HepG2 (cell line): ENCODE measurements around the gene FUOM. TPM values are rescaled to one million over a fixed set of nuclear protein-coding genes. Genes with fewer than 3 reads are reported as not detected.

ENCODE experiments used
- ATAC-seq: fragments of 200-7000 bp; cut with Tn5 transposase; 3 replicates; pipeline ENCODE4 v1.9.1; 2020; ENCODE audit warnings: mild to moderate bottlenecking, moderate library complexity
- Bru-seq: library from RNA; stranded (reverse); fragments of 400-500 nt; gene quantifications from one replicate; lab custom pipeline; 2021; lab: Mats Ljungman, UMichigan
- BruChase-seq, 2 experiments: library from RNA; stranded (reverse); fragments of 400-500 nt; gene quantifications; one replicate each; lab custom pipeline; 2021; lab: Mats Ljungman, UMichigan
- BruUV-seq: library from RNA; stranded (reverse); fragments of 400-500 nt; replicated peaks from 2 replicates; lab custom pipeline; 2021; lab: Mats Ljungman, UMichigan
- CTCF ChIA-PET: fragments of 300-600 bp; formaldehyde crosslinking; extraction: SDS; loops from one replicate; lab custom pipeline; 2021; ENCODE audit warnings: low total read pairs, inconsistent platforms, low intra/inter-chr PET ratio; lab: Yijun Ruan, JAX
- POLR2A ChIA-PET: fragments of 350-600 bp; sonication (Branson Sonifier 250); formaldehyde crosslinking; loops from one replicate; lab custom pipeline; 2020; ENCODE audit warnings: antibody characterized with exemption, inconsistent platforms; lab: Yijun Ruan, JAX
- DNase-seq: peaks from one replicate; pipeline ENCODE4 v3.0.0-alpha.2; 2015; ENCODE audit warnings: low spot score
- FAIRE-seq: peaks from 3 replicates; lab custom pipeline; 2011; peaks lifted over from hg19 to GRCh38; lab: Jason Lieb, UNC
- H2AFZ ChIP-seq: one replicate; pipeline ENCODE4 v1.6.1; 2011; ENCODE audit warnings: low read length, inconsistent platforms
- H3K27ac ChIP-seq: fragments of 300-600 bp; 3 replicates; pipeline ENCODE4 v1.8.0; 2011; ENCODE audit warnings: mixed run types, mild to moderate bottlenecking, mixed read lengths, low read length, inconsistent platforms; ENCODE audit not compliant: insufficient read depth; ENCODE audit errors: extremely low read length
- H3K27me3 ChIP-seq, 2 experiments: fragments of 200-600 bp in 1 of 2; 2 replicates in 1 of 2; 3 replicates in 1 of 2; pipeline versions ENCODE4 v1.6.0 to v1.8.0; 2011; ENCODE audit warnings: low read length in 2 of 2, mild to moderate bottlenecking in 2 of 2, moderate library complexity in 2 of 2, inconsistent platforms in 1 of 2; ENCODE audit not compliant: insufficient read depth in 2 of 2, control insufficient read depth in 1 of 2
- H3K36me3 ChIP-seq, 2 experiments: fragments of 200-600 bp in 1 of 2; replicated peaks in 1 of 2; 2 replicates in 1 of 2; 3 replicates in 1 of 2; pipeline versions ENCODE4 v1.5.1 to v1.8.0; 2011; ENCODE audit warnings: low read length in 2 of 2, inconsistent platforms in 1 of 2; ENCODE audit not compliant: insufficient read depth in 2 of 2, control insufficient read depth in 1 of 2
- H3K4me1 ChIP-seq: 2 replicates; pipeline ENCODE4 v1.5.1; 2012; ENCODE audit warnings: low read length, inconsistent platforms; ENCODE audit not compliant: insufficient read depth
- H3K4me2 ChIP-seq: 2 replicates; pipeline ENCODE4 v1.6.0; 2011; ENCODE audit warnings: low read depth, low read length, inconsistent platforms
- H3K4me3 ChIP-seq, 3 experiments: fragments of 200-600 bp in 1 of 3; sonication (generic), shearing (Covaris generic) in 1 of 3; replicated peaks in 1 of 3; 2 replicates each; pipeline ENCODE4 v1.5.1; 2011 to 2016; ENCODE audit warnings: low read length in 3 of 3, inconsistent platforms in 2 of 3, low read depth in 2 of 3, mild to moderate bottlenecking in 2 of 3, control low read depth in 1 of 3, mixed read lengths in 1 of 3; ENCODE audit not compliant: insufficient read depth in 1 of 3
- H3K79me2 ChIP-seq: one replicate; pipeline ENCODE4 v1.6.1; 2011; ENCODE audit warnings: low read length, inconsistent platforms; ENCODE audit not compliant: insufficient read depth
- H3K9ac ChIP-seq: 2 replicates; pipeline ENCODE4 v1.6.0; 2011; ENCODE audit warnings: mild to moderate bottlenecking, low read depth, low read length, inconsistent platforms; ENCODE audit not compliant: insufficient read depth
- H3K9me3 ChIP-seq: 2 replicates; pipeline ENCODE4 v1.5.1; 2012; ENCODE audit warnings: mild to moderate bottlenecking, low read length
- H4K20me1 ChIP-seq: 2 replicates; pipeline ENCODE4 v1.6.0; 2011; ENCODE audit warnings: inconsistent platforms, mild to moderate bottlenecking, low read length, moderate library complexity; ENCODE audit not compliant: insufficient read depth
- KDM4B ChIP-seq: sonication (generic); formaldehyde crosslinking; IDR thresholded peaks from 2 replicates; pipeline ENCODE4 v1.4.0; 2020; ENCODE audit warnings: missing genetic modification reagents
- TAF15 ChIP-seq: fragments of 200-400 bp; formaldehyde crosslinking; IDR thresholded peaks from one replicate; pipeline ENCODE4 v1.6.1; 2018; ENCODE audit warnings: mild to moderate bottlenecking, low read depth, low read length; ENCODE audit not compliant: poor library complexity, severe bottlenecking
- ZNF264 ChIP-seq: sonication (generic); formaldehyde crosslinking; IDR thresholded peaks from 2 replicates; pipeline ENCODE4 v1.4.0; 2020; ENCODE audit warnings: missing genetic modification reagents
- ZNF674 ChIP-seq: sonication (generic); formaldehyde crosslinking; IDR thresholded peaks from 2 replicates; pipeline ENCODE4 v1.5.0; 2020; ENCODE audit warnings: low read depth, mild to moderate bottlenecking, missing genetic modification reagents
- WGBS: methylation state at CpG from one replicate; pipeline ENCODE4 v1.1.6; 2017; ENCODE audit warnings: low lambda C conversion rate; 5-methylcytosine and 5-hydroxymethylcytosine counted together
- in situ Hi-C: cut with HindIII; loops from 2 replicates; pipeline ENCODE4 v1.10.0; 2017; ENCODE audit warnings: low pct_unique_long_range_greater_than_20kb; ENCODE audit not compliant: extremely low pct_ligation_motif_present
- intact Hi-C: fragments of 100-400 bp; cut with micrococcal nuclease; formaldehyde crosslinking; loops from one replicate; pipeline ENCODE4 v1.10.0; 2022; ENCODE audit not compliant: unreplicated experiment
- long read RNA-seq, 2 experiments: library from RNA in 1 of 2; library from polyadenylated mRNA in 1 of 2; stranded (forward) in 1 of 2; unstranded in 1 of 2; transcript quantifications; one replicate each; pipeline ENCODE4 v2.0.0, GENCODE V29; 2019 to 2022
- polyA minus RNA-seq, 3 experiments: library from RNA; depleted of rRNA, polyadenylated mRNA; stranded (reverse); fragments of >200 nt; gene quantifications; 2 replicates each; pipeline ENCODE4 v1.2.3, GENCODE V29; 2011; ENCODE audit warnings: low replicate concordance in 1 of 3
- polyA plus RNA-seq, 8 experiments: library from polyadenylated mRNA; depleted of rRNA in 3 of 8; stranded (reverse) in 7 of 8; unstranded in 1 of 8; fragments of >200 nt; fragmentation: Illumina TruSeq in 4 of 8; extraction: Trizol in 4 of 8; gene quantifications; 2 replicates each; pipeline versions ENCODE4 v1.2.1 to v1.2.3, GENCODE V29; 2011 to 2016; ENCODE audit warnings: low read depth in 4 of 8, missing spikeins in 1 of 8, mixed read lengths in 1 of 8; ENCODE audit not compliant: insufficient read depth in 1 of 8
- total RNA-seq, 5 experiments: library from RNA; depleted of rRNA; stranded (reverse); fragments of >200 nt; fragmentation: Illumina TruSeq; extraction: Trizol; gene quantifications; 2 replicates each; pipeline ENCODE4 v1.2.3, GENCODE V29; 2016; ENCODE audit warnings: low read depth in 1 of 5
- TF ChIP-seq, protein P1 (sequence below), 2 experiments: sonication (generic) in 1 of 2; formaldehyde crosslinking in 1 of 2; IDR thresholded peaks; 2 replicates each; pipeline versions ENCODE4 v1.6.1 to v1.9.0; 2014 to 2022; ENCODE audit warnings: antibody characterized with exemption in 1 of 2, borderline replicate concordance in 1 of 2, inconsistent platforms in 1 of 2, low read depth in 1 of 2, missing genetic modification reagents in 1 of 2
- TF ChIP-seq, protein P2 (sequence below): IDR thresholded peaks from 2 replicates; pipeline ENCODE4 v1.6.1; 2016; ENCODE audit warnings: low read depth

Gene FUOM, protein sequence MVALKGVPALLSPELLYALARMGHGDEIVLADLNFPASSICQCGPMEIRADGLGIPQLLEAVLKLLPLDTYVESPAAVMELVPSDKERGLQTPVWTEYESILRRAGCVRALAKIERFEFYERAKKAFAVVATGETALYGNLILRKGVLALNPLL
- 60.4 and 64.2 TPM in 2 replicates for total RNA-seq (2016; rRNA removed; fragmentation: Illumina TruSeq; extraction: Trizol)
- 57.8 and 71.7 TPM in 2 replicates for total RNA-seq (2016; cell fraction: cytosol; rRNA removed; fragmentation: Illumina TruSeq; extraction: Trizol; ENCODE audit: low read depth)
- total RNA-seq (2016; cell fraction: insoluble cytoplasmic fraction; rRNA removed; fragmentation: Illumina TruSeq; extraction: Trizol): 67.9 and 76.3 TPM in 2 replicates
- total RNA-seq (2016; cell fraction: membrane; rRNA removed; fragmentation: Illumina TruSeq; extraction: Trizol): 58.7 and 70.4 TPM in 2 replicates
- total RNA-seq (2016; cell fraction: nucleus; rRNA removed; fragmentation: Illumina TruSeq; extraction: Trizol): 36.8 and 40.4 TPM in 2 replicates
- 27.5 and 29.3 TPM in 2 replicates for polyA plus RNA-seq (2011; rRNA removed)
- 32.4 and 52.6 TPM in 2 replicates for polyA plus RNA-seq (2011; cell fraction: cytosol; rRNA removed)
- polyA plus RNA-seq (2011; cell fraction: nucleus; rRNA removed): 38.8 and 43.2 TPM in 2 replicates
- polyA plus RNA-seq (2012): 14.1 and 20.9 TPM in 2 replicates
- polyA plus RNA-seq (2016; cell fraction: cytosol; fragmentation: Illumina TruSeq; extraction: Trizol; ENCODE audit: low read depth): 45.1 and 62.7 TPM in 2 replicates
- polyA plus RNA-seq (2016; cell fraction: insoluble cytoplasmic fraction; fragmentation: Illumina TruSeq; extraction: Trizol; ENCODE audit: low read depth): 61.9 and 62.9 TPM in 2 replicates
- 48.7 and 50.0 TPM in 2 replicates for polyA plus RNA-seq (2016; cell fraction: membrane; fragmentation: Illumina TruSeq; extraction: Trizol; ENCODE audit: low read depth)
- polyA plus RNA-seq (2016; cell fraction: nucleus; fragmentation: Illumina TruSeq; extraction: Trizol; ENCODE audit: insufficient read depth, low read depth): 39.1 and 50.6 TPM in 2 replicates
- polyA minus RNA-seq (2011; rRNA and poly(A)+ RNA removed; ENCODE audit: low replicate concordance): 5.1 and 15.7 TPM in 2 replicates
- polyA minus RNA-seq (2011; cell fraction: cytosol; rRNA and poly(A)+ RNA removed): 4.8 and 6.5 TPM in 2 replicates
- polyA minus RNA-seq (2011; cell fraction: nucleus; rRNA and poly(A)+ RNA removed): 34.6 and 37.3 TPM in 2 replicates
- percentile 74 among the genes with signal in this experiment for Bru-seq, nascent RNA
- percentile 49 among the genes with signal in this experiment for BruChase-seq, experiment 1, labeled RNA remaining after a 6-hour chase
- BruChase-seq, experiment 2, labeled RNA remaining after a 2-hour chase: percentile 50 among the genes with signal in this experiment
- long read RNA-seq, experiment 1, transcript FUOM-201 (6 exons, 709 nt): major isoform, 12 of 40 reads
- long read RNA-seq, experiment 1, partial matches to known transcripts: 8 of 40 reads
- long read RNA-seq, experiment 1, other reads (novel, unspliced or antisense): 13 of 40 reads
- long read RNA-seq, experiment 2, transcript FUOM-203 (6 exons, 762 nt): minor isoform, 6 of 61 reads
- long read RNA-seq, experiment 2, transcript FUOM-201 (6 exons, 709 nt): major isoform, 16 of 61 reads
- long read RNA-seq, experiment 2, partial matches to known transcripts: 23 of 61 reads
- long read RNA-seq, experiment 2, other reads (novel, unspliced or antisense): 14 of 61 reads

DNA sequence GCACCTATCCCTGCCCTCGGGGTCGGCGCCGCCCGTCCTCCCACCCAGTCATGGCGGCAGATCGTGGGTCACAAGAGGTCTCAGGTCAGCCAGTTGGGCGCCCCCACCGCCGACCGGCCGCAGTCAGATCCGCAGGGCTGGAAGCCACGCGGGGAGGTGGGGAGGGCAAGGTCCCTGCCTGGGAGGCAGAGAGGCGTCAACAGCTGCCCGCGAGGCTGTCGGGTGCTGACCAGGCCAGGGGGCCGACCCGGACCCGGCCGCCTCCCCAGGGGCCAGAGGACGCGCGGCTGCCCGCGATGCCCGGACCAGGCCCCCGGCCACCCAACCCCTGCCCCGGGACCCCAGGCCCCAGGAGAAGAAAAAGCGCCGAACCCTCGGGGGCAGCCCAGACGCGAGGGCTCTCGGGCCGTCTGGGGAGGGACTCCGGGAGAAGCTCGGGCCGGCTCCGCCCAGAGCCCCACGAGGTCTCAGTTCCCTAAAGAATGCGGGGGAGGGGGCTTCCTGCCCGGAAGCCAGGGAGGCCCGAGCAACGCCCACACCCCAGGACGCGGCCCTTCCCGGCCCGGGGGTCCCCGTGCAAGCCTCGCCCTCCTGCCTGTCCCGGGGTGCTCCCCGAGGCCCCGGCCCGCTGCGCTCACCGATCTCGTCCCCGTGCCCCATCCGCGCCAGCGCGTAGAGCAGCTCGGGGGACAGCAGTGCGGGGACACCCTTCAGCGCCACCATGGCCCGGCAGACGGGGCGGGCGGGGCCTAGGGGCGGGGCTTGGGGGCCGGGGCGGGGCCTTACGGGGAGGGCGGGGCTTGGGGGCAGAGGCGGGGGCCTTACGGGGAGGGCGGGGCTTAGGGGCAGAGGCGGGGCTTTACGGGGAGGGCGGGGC, at the start of gene FUOM:
TSS of gene FUOM (minus strand) at position 735 of the 877 bp plus-strand sequence. CDS start at position 723, 12 bp downstream.
- peak; percentile 79 for DNase-seq
- H3K9me3 ChIP-seq: no peaks in the 10 kb centered on the region
- peak within 1 kb of the TSS; percentile 98 for H3K4me2 ChIP-seq
- intact Hi-C loops: loop anchor here (2.0 kb wide), 1 partner anchor 15 kb away; the partner anchor contains the start of gene ECHS1
- in situ Hi-C loops: no loop called here
- peaks cover 6 to 23% of the 10 kb centered on the region in 2 experiments; a peak in 4 of 5 replicates for H3K36me3 ChIP-seq
- peaks cover 12% of the 10 kb centered on the region for H3K79me2 ChIP-seq
- POLR2A ChIA-PET: interaction anchor here (0.6 to 5.8 kb wide), 13 partner anchors 10 to 198 kb away, joined by 3 to 124 read pairs (median 12); partner anchors contain the start of genes ECHS1, MTG1, PAOX and PRAP1
- FAIRE-seq: no peak
- H3K4me1 ChIP-seq: peaks cover 38% of the 10 kb centered on the region
- BruUV-seq: no TSS peak
- CTCF ChIA-PET: no interaction called here
- peak within 1 kb of the TSS; percentile 93 for H3K27ac ChIP-seq
- H3K4me3 ChIP-seq: peak within 1 kb of the TSS; percentile 72 to 90 (median 86)
- no peaks in the 10 kb centered on the region for H3K27me3 ChIP-seq
- no peak within 1 kb of the TSS for H2AFZ ChIP-seq
- 0% methylated on average over 5 of the region's 83 CpGs for WGBS
- H3K9ac ChIP-seq: peak within 1 kb of the TSS; percentile 92
- peak; percentile 65 for ATAC-seq
- H4K20me1 ChIP-seq: peaks cover 11% of the 10 kb centered on the region; the same call in 1 of the 2 replicates
- TF ChIP-seq, protein P1, sequence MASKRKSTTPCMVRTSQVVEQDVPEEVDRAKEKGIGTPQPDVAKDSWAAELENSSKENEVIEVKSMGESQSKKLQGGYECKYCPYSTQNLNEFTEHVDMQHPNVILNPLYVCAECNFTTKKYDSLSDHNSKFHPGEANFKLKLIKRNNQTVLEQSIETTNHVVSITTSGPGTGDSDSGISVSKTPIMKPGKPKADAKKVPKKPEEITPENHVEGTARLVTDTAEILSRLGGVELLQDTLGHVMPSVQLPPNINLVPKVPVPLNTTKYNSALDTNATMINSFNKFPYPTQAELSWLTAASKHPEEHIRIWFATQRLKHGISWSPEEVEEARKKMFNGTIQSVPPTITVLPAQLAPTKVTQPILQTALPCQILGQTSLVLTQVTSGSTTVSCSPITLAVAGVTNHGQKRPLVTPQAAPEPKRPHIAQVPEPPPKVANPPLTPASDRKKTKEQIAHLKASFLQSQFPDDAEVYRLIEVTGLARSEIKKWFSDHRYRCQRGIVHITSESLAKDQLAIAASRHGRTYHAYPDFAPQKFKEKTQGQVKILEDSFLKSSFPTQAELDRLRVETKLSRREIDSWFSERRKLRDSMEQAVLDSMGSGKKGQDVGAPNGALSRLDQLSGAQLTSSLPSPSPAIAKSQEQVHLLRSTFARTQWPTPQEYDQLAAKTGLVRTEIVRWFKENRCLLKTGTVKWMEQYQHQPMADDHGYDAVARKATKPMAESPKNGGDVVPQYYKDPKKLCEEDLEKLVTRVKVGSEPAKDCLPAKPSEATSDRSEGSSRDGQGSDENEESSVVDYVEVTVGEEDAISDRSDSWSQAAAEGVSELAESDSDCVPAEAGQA (IDR thresholded peaks at IDR 0.05; ENCODE audit: low read depth): 0 out of 2 replicates have a peak, but pooled peaks have one; percentile 9
- TF ChIP-seq, protein P1 (CRISPR knock-in tag; IDR thresholded peaks at IDR 0.05; ENCODE audit: borderline replicate concordance): no peak
- TF ChIP-seq ZNF674 (CRISPR knock-in tag) (0 out of 2 replicates have a peak, but pooled peaks have one; percentile 17), TAF15 (no peak), KDM4B (CRISPR knock-in tag) (no peak), ZNF264 (CRISPR knock-in tag) (no peak)
- TF ChIP-seq, protein P2, sequence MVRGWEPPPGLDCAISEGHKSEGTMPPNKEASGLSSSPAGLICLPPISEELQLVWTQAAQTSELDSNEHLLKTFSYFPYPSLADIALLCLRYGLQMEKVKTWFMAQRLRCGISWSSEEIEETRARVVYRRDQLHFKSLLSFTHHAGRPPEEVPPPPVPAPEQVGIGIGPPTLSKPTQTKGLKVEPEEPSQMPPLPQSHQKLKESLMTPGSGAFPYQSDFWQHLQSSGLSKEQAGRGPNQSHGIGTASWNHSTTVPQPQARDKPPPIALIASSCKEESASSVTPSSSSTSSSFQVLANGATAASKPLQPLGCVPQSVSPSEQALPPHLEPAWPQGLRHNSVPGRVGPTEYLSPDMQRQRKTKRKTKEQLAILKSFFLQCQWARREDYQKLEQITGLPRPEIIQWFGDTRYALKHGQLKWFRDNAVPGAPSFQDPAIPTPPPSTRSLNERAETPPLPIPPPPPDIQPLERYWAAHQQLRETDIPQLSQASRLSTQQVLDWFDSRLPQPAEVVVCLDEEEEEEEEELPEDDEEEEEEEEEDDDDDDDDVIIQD (CRISPR knock-in tag): no peak
